Dendritic cell treated with granulocyte-macrophage colony-stimulating factor and Interleukin-4, amounts not matched to agents 40 ng/mL and 50 ng/mL, for 4 days (primary cell): ENCODE data around the gene TMEM270.
"Not testable (repeated sequence)": the region's sequence is repeated elsewhere in the genome, so short reads cannot be mapped to it uniquely, and the experiment has no call there.

Experiments
- H3K27ac Mint-ChIP-seq: one replicate; pipeline ENCODE4 v1.8.0; 2022; ENCODE audit warnings: mild to moderate bottlenecking, mixed read lengths
- H3K27me3 Mint-ChIP-seq: one replicate; pipeline ENCODE4 v1.8.0; 2022; ENCODE audit warnings: mild to moderate bottlenecking, mixed read lengths
- H3K36me3 Mint-ChIP-seq: one replicate; pipeline ENCODE4 v1.8.0; 2022; ENCODE audit warnings: low read depth, mixed read lengths
- H3K4me1 Mint-ChIP-seq: one replicate; pipeline ENCODE4 v1.8.0; 2022; ENCODE audit warnings: low read depth, mixed read lengths
- H3K4me3 Mint-ChIP-seq: one replicate; pipeline ENCODE4 v1.8.0; 2022; ENCODE audit warnings: mild to moderate bottlenecking, moderate library complexity, mixed read lengths
- H3K9me3 Mint-ChIP-seq: one replicate; pipeline ENCODE4 v1.8.0; 2022; ENCODE audit warnings: mixed read lengths
- intact Hi-C: fragments of 100-400 bp; cut with micrococcal nuclease; formaldehyde crosslinking; loops from one replicate; pipeline ENCODE4 v1.15.0; 2022

TMEM270 gene

DNA sequence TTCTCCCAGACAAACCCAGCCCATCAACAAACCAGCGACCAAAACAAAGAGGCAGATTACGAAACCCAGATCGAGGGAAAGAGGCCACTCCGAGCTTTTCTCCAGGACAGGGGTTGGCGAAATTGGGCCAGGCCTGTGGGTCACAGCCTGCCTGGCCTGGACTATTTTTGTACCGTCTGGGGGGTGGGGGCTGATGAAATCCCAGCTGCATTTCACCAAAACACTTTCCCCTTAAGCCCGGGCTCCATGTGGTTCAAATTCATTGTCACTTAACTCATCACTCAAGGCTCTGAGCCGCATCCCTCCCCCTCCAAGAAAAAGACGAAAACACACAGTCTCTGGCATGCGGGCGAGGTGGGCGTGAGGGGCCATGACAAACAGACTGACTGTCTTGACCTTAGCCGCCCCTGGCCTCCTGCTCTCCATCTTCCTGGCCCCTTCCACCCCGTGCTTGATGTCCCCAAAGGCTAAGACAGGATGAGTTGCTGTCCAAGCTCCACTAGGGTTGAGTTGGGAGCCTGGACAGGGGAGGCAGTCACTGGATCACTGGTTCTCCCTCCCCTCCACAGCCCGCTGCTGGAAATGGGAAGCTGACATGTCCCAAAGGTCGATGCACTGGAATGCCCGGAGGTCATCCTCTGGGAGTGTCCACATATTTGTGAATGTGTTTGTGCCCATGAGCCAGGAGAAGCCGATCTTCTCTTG, 19.2 kb downstream of the TMEM270 start:
- H3K27ac Mint-ChIP-seq: no peak overlapping the region
- no peak overlapping the region for H3K4me3 Mint-ChIP-seq
- no peaks in the 10 kb centered on the region for H3K4me1 Mint-ChIP-seq
- intact Hi-C loops: no loop called here
- H3K9me3 Mint-ChIP-seq: no peaks in the 10 kb centered on the region
- H3K36me3 Mint-ChIP-seq: no peaks in the 10 kb centered on the region
- H3K27me3 Mint-ChIP-seq: peaks cover 38% of the 10 kb centered on the region

DNA sequence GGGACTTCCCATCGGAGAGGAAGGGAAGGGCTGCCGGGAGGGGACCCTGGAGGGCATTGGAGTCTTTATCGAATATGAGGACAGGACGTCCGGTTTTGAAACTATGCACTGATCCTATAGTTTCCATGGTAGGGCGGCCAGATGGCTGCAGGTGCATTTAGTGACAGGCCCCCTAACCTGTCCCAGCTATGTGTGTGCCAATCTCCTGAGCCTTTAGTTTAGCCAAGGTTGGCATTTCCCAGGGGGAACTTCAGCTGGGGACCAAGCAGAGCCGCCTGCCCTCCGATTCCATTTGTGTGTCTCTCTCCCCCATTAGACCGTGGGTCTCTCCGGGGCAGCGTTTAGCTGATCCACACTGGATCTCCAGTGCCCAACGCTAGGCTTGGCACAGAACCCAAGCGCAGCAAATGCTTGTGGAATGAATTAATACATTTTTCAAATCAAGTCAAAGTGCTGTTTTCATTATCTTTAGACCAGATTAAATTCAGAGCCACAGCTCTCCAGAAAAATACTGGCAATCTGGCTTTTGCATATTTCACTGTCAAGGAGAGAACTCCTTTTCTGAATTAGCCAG, 19.9 kb downstream of the TMEM270 start:
- H3K36me3 Mint-ChIP-seq: no peaks in the 10 kb centered on the region
- no peaks in the 10 kb centered on the region for H3K4me1 Mint-ChIP-seq
- no peak overlapping the region for H3K27ac Mint-ChIP-seq
- peaks cover 45% of the 10 kb centered on the region for H3K27me3 Mint-ChIP-seq
- intact Hi-C loops: no loop called here
- no peak overlapping the region for H3K4me3 Mint-ChIP-seq
- no peaks in the 10 kb centered on the region for H3K9me3 Mint-ChIP-seq

DNA sequence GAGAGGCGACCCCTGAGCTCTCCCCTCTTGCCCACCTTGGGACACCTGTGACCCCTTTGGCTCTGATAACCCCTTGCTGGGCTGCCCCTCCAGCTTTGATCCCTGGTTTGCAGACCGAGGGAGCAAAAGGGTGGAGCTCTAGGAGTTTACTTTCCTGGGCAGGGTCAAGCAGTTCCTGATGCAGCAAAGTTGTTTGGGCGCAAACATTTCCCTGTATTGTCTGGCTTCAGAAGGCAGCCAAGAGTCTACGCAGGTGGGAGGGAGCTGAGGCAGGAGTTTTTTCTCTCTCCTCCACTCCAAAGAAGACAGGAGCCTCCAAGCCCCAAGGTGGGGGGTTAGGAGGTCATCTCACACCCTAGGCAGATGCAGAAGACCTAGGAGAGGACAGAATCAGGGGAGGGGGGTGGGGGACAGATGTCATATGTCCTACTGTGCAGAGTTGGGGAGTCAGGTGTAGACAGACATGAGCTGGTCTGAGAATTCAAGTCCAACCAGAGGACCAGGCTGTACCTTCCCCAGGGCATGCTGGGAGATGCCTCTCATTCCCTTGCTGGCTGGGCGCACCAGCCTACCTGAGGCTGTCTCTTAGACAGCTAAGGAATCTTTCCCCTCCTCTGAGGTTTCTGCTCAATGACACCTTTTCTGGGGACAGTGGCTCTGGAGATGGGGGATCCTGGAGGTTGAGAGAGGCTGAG, 20.5 kb downstream of the TMEM270 start:
- peaks cover 3% of the 10 kb centered on the region for H3K4me1 Mint-ChIP-seq
- H3K27ac Mint-ChIP-seq: no peak overlapping the region
- no peaks in the 10 kb centered on the region for H3K36me3 Mint-ChIP-seq
- no peak overlapping the region for H3K4me3 Mint-ChIP-seq
- H3K9me3 Mint-ChIP-seq: no peaks in the 10 kb centered on the region
- intact Hi-C loops: no loop called here
- peaks cover 51% of the 10 kb centered on the region for H3K27me3 Mint-ChIP-seq

DNA sequence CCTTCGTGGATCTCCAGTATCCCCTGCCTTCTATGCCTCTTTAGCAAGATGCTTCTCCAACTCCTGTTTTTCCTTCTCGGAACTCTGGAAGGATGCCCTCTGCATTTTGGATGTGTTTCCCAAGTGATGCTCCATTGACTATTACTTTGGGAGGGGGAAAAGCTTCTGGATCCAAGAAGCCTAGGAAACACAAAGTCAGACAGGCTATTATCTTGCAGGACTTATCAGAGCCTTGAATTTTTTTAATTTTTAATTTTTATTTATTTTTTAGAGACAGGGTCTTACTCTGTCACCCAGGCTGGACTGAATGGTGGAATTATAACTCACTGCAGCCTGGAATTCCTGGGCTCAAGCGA, 21.1 kb downstream of the TMEM270 start:
- no peaks in the 10 kb centered on the region for H3K36me3 Mint-ChIP-seq
- H3K9me3 Mint-ChIP-seq: no peaks in the 10 kb centered on the region
- H3K4me3 Mint-ChIP-seq: no peak overlapping the region
- no peak overlapping the region for H3K27ac Mint-ChIP-seq
- peaks cover 57% of the 10 kb centered on the region for H3K27me3 Mint-ChIP-seq
- peaks cover 6% of the 10 kb centered on the region for H3K4me1 Mint-ChIP-seq
- intact Hi-C loops: no loop called here

DNA sequence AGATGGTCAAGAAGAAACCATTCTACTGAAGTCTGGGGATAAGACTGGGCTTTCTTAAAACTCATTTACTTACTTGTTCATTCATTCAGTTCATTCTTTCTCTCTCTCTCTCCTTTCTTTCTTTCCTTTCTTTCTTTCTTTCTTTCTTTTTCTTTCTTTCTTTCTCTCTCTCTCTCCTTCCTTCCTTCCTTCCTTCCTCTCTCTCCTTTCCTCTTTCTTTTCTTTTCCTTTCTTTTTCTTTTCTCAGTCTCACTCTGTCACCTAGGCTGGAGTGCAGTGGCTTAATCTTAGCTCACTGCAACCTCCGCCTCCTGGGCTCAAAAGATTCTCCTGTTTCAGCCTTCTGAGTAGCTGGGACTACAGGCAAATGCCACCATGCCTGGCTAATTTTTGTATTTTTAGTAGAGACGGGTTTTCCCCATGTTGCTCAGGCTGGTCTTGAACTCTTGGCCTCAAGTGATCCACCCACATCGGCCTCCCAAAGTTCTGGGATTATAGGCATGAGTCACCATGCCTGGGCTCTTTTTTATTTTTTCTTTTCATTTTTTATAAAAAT, 24.0 kb downstream of the TMEM270 start:
- intact Hi-C loops, H3K4me1 Mint-ChIP-seq, H3K9me3 Mint-ChIP-seq, H3K27ac Mint-ChIP-seq, H3K36me3 Mint-ChIP-seq, H3K4me3 Mint-ChIP-seq: not testable (repeated sequence)
- H3K27me3 Mint-ChIP-seq: peaks cover 64% of the 10 kb centered on the region

DNA sequence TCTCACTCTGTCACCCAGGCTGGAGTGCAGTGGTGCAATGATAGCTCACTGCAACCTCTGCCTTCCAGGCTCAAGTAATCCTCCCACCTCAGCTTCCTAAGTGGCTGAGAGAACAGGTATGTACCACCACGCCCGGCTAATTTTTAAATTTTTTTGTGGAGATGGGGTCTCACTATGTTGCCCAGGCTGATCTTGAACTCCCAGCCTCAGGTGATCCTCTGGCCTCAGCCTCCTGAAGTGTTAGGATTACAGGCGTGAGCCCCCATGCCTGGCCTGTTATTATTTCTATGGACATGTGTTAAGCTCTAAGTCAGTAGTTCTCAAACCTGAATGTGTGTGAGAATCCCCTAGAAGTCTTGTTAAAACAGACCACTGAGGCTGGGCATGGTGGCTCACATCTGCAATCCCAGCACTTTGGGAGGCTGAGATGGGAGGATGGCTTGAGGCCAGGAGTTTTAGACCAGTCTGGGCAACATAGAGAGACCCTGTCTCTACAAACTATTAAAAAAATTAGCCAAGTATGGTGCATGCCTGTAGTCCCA, 24.5 kb downstream of the TMEM270 start:
- no peaks in the 10 kb centered on the region for H3K36me3 Mint-ChIP-seq
- H3K27me3 Mint-ChIP-seq: peaks cover 65% of the 10 kb centered on the region
- H3K27ac Mint-ChIP-seq: no peak overlapping the region
- peaks cover 12% of the 10 kb centered on the region for H3K4me1 Mint-ChIP-seq
- intact Hi-C loops: no loop called here
- H3K4me3 Mint-ChIP-seq: no peak overlapping the region
- H3K9me3 Mint-ChIP-seq: no peaks in the 10 kb centered on the region

DNA sequence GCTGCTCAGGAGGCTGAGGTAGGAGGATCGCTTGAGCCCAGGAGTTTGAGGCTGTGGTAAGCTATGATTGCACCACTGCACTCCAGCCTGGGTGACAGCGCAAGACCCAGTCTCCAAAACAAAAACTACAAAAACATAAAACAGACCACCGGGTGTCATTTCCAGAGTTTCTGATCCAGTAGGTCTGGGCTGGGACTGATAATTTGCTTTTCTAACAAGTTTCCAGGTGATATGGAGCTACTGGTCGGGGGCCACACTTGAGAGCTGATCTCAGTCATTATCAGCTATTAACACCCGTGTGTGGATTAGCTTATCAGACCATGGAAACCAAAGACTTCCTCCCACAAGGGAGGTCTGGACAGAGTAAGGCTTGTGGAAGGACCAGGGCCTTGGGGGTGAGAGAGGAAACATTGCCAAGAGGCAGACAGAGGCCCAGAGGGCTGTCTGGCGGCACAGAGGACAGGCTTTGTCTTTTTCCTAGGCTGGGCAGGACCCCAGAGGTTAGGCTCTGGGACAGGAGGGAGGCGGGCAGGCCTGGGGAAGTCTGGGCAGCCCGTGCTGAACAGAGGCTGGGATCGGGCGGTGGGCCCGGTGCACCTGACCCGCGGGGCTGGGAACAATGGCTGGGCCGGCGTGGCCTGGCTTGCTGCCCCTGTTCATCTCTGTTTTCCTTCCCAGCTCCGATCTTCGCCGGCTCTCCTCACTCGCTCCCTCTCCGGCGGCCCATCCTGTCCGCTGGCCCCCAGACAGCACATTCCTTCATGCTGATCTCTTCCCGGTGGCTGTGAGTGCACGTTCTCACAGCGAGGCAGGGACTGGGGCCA, 25.2 kb downstream of the TMEM270 start:
- intact Hi-C loops: no loop called here
- H3K4me1 Mint-ChIP-seq: peaks cover 13% of the 10 kb centered on the region
- H3K27me3 Mint-ChIP-seq: peaks cover 62% of the 10 kb centered on the region
- H3K27ac Mint-ChIP-seq: no peak overlapping the region
- H3K36me3 Mint-ChIP-seq: no peaks in the 10 kb centered on the region
- no peak overlapping the region for H3K4me3 Mint-ChIP-seq
- no peaks in the 10 kb centered on the region for H3K9me3 Mint-ChIP-seq

DNA sequence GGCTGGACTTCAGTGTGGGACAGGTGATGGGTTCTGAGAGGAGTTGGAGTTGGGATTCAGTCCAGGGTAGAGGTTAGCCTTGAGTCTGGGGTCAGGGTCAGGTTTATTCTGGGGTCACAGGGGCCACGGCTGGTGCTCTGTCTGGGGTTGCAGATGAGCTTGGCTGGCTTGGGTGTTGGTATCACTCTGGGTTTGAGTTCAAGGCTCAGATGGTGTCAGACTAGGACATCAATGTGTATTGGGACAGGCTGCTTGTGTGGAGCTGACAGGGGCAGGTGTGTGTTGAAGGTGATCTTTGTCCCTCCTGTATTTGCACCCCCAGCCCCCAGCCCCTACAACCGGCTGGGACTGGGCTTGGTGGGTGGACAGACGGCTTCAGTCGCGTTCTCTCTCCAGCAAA, 26.8 kb downstream of the TMEM270 start:
- Mint-ChIP-seq H3K4me1 (peaks cover 13% of the 10 kb centered on the region), H3K4me3 (no peak overlapping the region), H3K36me3 (no peaks in the 10 kb centered on the region), H3K27ac (no peak overlapping the region), H3K27me3 (peaks cover 63% of the 10 kb centered on the region), H3K9me3 (no peaks in the 10 kb centered on the region)
- intact Hi-C loops: no loop called here

DNA sequence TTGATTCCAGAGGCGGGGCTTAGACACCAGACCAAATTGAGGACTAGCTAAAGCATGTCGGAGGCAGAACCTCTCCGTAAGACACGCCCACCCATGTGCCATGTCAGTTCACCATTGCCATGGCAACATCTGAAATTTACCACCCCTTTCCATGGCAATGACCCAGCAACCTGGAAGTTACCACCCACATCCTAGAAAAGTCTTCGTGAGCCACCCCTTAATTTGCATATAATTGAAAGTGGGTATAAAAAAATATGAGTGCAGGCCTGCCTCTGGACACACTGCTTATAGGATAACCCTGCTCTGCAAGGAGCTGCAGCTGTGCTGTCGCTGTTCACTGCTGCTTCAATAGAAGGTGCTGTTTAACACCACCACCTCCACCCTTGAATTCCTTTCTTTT, 28.0 kb downstream of the TMEM270 start:
- Mint-ChIP-seq H3K27ac (no peak overlapping the region), H3K36me3 (no peaks in the 10 kb centered on the region), H3K27me3 (peaks cover 63% of the 10 kb centered on the region), H3K4me3 (no peak overlapping the region), H3K4me1 (peaks cover 18% of the 10 kb centered on the region), H3K9me3 (no peaks in the 10 kb centered on the region)
- intact Hi-C loops: no loop called here

DNA sequence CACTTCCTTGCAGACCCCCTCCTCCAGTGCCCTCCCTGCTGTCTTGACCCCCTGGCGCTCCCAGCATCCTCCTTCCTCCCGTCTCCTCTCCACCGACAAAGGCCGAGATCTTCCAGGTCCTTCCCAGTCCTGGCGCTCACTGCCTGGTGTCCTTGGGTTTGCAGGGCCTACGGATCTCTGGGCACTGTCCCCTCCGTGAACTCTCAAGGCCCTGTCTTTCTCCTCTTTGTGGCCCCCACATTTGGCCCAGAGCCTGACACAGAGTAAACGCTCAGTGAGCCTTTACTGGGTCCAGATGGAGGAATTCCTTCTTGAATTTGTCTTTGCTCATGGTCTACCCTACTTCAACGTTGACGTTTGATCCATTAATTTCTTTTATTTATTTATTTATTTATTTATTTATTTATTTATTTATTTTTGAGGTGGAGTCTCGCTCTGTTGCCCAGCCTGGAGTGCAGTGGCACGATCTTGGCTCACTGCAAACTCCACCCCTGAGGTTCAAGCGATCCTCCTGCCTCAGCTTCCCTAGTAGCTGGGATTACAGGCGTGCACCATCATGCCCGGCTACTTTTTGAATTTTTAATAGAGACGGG, 29.7 kb downstream of the TMEM270 start:
- no peaks in the 10 kb centered on the region for H3K36me3 Mint-ChIP-seq
- intact Hi-C loops: no loop called here
- H3K27me3 Mint-ChIP-seq: peaks cover 47% of the 10 kb centered on the region
- H3K9me3 Mint-ChIP-seq: no peaks in the 10 kb centered on the region
- H3K4me3 Mint-ChIP-seq: no peak overlapping the region
- H3K27ac Mint-ChIP-seq: no peak overlapping the region
- H3K4me1 Mint-ChIP-seq: peaks cover 33% of the 10 kb centered on the region

DNA sequence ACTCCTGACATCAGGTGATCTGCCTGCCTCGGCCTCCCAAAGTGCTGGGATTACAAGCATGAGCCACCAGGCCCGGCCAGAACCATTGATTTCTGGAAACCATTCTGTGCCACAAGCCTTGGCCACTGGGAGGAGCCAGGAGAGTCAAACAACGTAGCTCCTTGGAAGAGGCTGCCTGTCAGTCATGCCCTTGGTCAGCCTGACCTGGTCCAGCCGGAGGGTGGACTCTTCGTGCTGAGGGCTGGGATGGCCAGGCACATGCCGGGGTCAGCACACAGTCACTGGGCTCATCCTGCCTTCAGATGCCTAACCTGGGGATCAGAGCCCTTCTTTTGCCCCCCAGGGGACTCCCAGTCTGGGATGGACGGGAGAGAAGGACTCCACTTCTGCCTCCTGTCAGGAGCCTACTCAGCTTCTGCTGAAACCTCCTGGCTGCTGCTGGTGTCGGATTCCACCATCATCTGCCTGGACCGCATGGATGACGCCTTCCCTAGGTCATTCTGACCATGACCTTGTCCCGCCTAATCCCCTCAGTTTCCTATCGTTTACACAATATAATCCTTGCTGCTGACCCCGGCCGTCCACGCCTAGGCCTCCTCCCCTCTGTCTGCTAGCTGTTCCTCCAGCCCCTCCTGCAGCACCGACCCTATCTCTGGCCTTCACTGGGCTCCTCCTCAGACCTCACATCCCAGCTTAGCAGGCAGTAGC, 30.4 kb downstream of the TMEM270 start:
- intact Hi-C loops: no loop called here

DNA sequence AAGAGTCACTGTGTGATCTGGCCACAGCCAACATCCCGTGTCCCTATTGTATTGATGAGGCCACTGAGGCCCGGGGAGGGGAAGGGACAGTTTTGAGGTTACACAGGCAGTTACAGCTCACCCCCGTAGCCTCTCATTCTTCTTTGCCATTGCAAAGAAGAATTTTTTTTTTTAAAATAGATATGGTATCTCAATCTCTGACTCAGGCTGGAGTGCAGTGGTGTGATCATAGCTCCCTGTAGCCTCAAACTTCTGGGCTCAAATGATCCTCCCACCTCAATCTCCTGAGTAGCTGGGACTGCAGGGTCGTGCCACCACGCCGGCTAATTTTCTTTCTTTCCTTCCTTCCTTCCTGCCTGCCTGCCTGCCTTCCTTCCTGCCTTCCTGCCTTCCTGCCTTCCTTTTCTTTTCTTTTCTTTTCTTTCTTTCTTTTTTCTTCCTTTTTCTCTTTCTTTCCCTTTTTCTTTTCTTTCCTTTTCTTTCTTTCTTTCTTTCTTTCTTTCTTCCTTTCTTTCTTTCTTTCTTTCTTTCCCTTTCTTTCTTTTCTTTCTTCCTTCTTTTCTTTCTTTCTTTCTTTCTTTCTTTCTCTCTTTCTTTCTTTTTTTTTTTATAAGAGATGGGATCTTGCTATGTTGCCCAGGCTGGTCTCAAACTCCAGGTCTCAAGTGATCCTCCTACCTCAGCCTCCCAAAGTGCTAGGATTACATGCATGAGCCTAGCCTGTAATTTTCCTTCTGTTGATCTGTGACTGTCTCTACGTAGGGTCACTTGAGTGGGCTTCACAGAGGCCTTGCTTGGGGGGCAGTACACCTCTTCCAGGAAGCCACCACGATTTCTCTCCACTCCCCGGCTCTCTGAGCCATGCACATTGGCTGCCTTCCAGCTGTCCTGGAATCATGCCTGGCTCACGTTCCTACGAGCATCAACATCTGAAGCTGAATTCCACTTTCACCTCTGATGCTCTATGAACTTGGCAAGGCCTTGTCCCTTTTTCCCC, 31.3 kb downstream of the TMEM270 start:
- H3K27me3 Mint-ChIP-seq: peaks cover 34% of the 10 kb centered on the region
- H3K36me3 Mint-ChIP-seq: no peaks in the 10 kb centered on the region
- peak overlapping the region; percentile 40 for H3K27ac Mint-ChIP-seq
- H3K4me1 Mint-ChIP-seq: peaks cover 27% of the 10 kb centered on the region
- H3K9me3 Mint-ChIP-seq: no peaks in the 10 kb centered on the region
- intact Hi-C loops: no loop called here
- H3K4me3 Mint-ChIP-seq: no peak overlapping the region

More for the DNA sequence above, 30.4 kb downstream of the TMEM270 start:
- peak overlapping the region; percentile 17 for H3K27ac Mint-ChIP-seq
- no peaks in the 10 kb centered on the region for H3K36me3 Mint-ChIP-seq
- H3K27me3 Mint-ChIP-seq: peaks cover 40% of the 10 kb centered on the region
- H3K9me3 Mint-ChIP-seq: no peaks in the 10 kb centered on the region
- H3K4me3 Mint-ChIP-seq: no peak overlapping the region
- H3K4me1 Mint-ChIP-seq: peaks cover 31% of the 10 kb centered on the region
